DOHH2 (cell line): ENCODE results near the gene RC3H2.

Source experiments
- H3F3A ChIP-seq: fragments of 200-600 bp; sonication (generic), shearing (Covaris generic); 2 replicates; pipeline ENCODE4 v1.6.0; 2016; ENCODE audit warnings: antibody characterized with exemption, mild to moderate bottlenecking; ENCODE audit not compliant: control insufficient read depth, insufficient read depth
- H3K27ac ChIP-seq: fragments of 200-600 bp; sonication (generic); 2 replicates; pipeline ENCODE4 v1.5.1; 2014; ENCODE audit warnings: low read depth, mild to moderate bottlenecking, low read length, moderate library complexity
- H3K27me3 ChIP-seq: fragments of 200-600 bp; sonication (generic); 2 replicates; pipeline ENCODE4 v1.6.1; 2014; ENCODE audit warnings: mild to moderate bottlenecking, low read length, mixed read lengths; ENCODE audit not compliant: control insufficient read depth
- H3K36me3 ChIP-seq: fragments of 200-600 bp; sonication (generic); 2 replicates; pipeline ENCODE4 v1.6.1; 2014; ENCODE audit warnings: mild to moderate bottlenecking, low read length, moderate library complexity, mixed read lengths; ENCODE audit not compliant: control insufficient read depth
- H3K4me1 ChIP-seq: fragments of 200-600 bp; sonication (generic); 2 replicates; pipeline ENCODE4 v1.6.1; 2014; ENCODE audit warnings: mild to moderate bottlenecking, low read length, mixed read lengths; ENCODE audit not compliant: control insufficient read depth
- H3K4me2 ChIP-seq: fragments of 200-600 bp; sonication (generic); 2 replicates; pipeline ENCODE4 v1.6.0; 2014; ENCODE audit warnings: mild to moderate bottlenecking, low read length, moderate library complexity
- H3K4me3 ChIP-seq: fragments of 200-600 bp; sonication (generic); 2 replicates; pipeline ENCODE4 v1.5.1; 2014; ENCODE audit warnings: mild to moderate bottlenecking, low read length, mixed read lengths
- H3K79me2 ChIP-seq: fragments of 200-600 bp; sonication (generic); 2 replicates; pipeline ENCODE4 v1.6.1; 2014; ENCODE audit warnings: mild to moderate bottlenecking, low read length, mixed read lengths; ENCODE audit not compliant: control insufficient read depth
- H3K9me2 ChIP-seq: fragments of 200-600 bp; sonication (generic); replicated peaks from 2 replicates; pipeline ENCODE4 v1.6.1; 2014; ENCODE audit warnings: mild to moderate bottlenecking, low read length, mixed read lengths; ENCODE audit not compliant: control insufficient read depth
- H3K9me3 ChIP-seq: fragments of 200-600 bp; sonication (generic); 2 replicates; pipeline ENCODE4 v1.6.1; 2014; ENCODE audit warnings: antibody characterized with exemption, low read length, mixed read lengths; ENCODE audit not compliant: control insufficient read depth, insufficient read depth
- H4K20me1 ChIP-seq: fragments of 200-600 bp; sonication (generic); 2 replicates; pipeline ENCODE4 v1.6.0; 2014; ENCODE audit warnings: low read depth, mild to moderate bottlenecking, antibody characterized with exemption, low read length, moderate library complexity; ENCODE audit not compliant: control insufficient read depth, insufficient read depth
- EZH2phosphoT487 ChIP-seq: fragments of 200-600 bp; sonication (generic); IDR thresholded peaks from 2 replicates; pipeline ENCODE4 v1.6.1; 2017; ENCODE audit warnings: borderline replicate concordance, mild to moderate bottlenecking, antibody characterized with exemption, low read length, moderate library complexity, mixed read lengths
- TF ChIP-seq, protein P1 (sequence below): fragments of 200-600 bp; sonication (generic); IDR thresholded peaks from one replicate; pipeline ENCODE4 v1.5.1; 2014; ENCODE audit warnings: antibody characterized with exemption, mild to moderate bottlenecking, low read depth, low read length; ENCODE audit not compliant: poor library complexity, severe bottlenecking

RC3H2 gene

GRCh38 chr9:122822938-122823337 is 82.2 kb downstream of the RC3H2 start:
- Histone ChIP-seq H3K36me3 (peaks cover 76% of the 10 kb centered on the region), H3K79me2 (peaks cover 42% of the 10 kb centered on the region), H3K4me3 (no peak overlapping the region), H3K4me2 (no peak overlapping the region), H4K20me1 (0 out of 2 replicates have a peak, but pooled peaks cover 5% of the 10 kb centered on the region), H3F3A (no peaks in the 10 kb centered on the region), H3K9me2 (no peaks in the 10 kb centered on the region), H3K27me3 (no peaks in the 10 kb centered on the region), H3K9me3 (no peaks in the 10 kb centered on the region), H3K27ac (no peak overlapping the region), H3K4me1 (peaks cover 10% of the 10 kb centered on the region)
- TF ChIP-seq EZH2phosphoT487: no peak
- TF ChIP-seq, protein P1, sequence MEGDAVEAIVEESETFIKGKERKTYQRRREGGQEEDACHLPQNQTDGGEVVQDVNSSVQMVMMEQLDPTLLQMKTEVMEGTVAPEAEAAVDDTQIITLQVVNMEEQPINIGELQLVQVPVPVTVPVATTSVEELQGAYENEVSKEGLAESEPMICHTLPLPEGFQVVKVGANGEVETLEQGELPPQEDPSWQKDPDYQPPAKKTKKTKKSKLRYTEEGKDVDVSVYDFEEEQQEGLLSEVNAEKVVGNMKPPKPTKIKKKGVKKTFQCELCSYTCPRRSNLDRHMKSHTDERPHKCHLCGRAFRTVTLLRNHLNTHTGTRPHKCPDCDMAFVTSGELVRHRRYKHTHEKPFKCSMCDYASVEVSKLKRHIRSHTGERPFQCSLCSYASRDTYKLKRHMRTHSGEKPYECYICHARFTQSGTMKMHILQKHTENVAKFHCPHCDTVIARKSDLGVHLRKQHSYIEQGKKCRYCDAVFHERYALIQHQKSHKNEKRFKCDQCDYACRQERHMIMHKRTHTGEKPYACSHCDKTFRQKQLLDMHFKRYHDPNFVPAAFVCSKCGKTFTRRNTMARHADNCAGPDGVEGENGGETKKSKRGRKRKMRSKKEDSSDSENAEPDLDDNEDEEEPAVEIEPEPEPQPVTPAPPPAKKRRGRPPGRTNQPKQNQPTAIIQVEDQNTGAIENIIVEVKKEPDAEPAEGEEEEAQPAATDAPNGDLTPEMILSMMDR: no peak

DNA sequence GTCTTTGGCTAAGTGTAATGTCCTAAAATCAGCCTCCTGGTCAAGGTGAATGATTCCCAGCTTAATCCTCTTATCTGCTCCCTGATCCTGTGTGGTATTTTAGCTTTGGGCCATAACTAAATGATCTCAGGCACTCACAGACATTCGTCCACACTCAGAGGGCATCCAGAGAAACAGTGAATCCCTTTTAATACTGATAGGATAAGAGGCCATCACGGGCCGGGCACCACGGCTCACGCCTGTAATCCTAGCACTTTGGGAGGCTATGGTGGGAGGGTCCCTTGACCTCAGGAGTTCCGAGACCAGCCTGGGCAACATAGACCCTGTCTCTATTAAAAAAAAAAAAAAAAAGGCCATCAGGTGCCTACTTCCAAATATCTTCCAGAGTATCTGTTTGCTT is 83.1 kb downstream of the RC3H2 start:
- no peaks in the 10 kb centered on the region for H3K9me2 ChIP-seq
- no peak overlapping the region for H3K27ac ChIP-seq
- peaks cover 34% of the 10 kb centered on the region for H3K79me2 ChIP-seq
- no peak overlapping the region for H3K4me3 ChIP-seq
- H4K20me1 ChIP-seq: 0 out of 2 replicates have a peak, but pooled peaks cover 2% of the 10 kb centered on the region
- no peak for TF ChIP-seq EZH2phosphoT487
- TF ChIP-seq, protein P1: no peak
- no peaks in the 10 kb centered on the region for H3F3A ChIP-seq
- no peaks in the 10 kb centered on the region for H3K9me3 ChIP-seq
- H3K36me3 ChIP-seq: peaks cover 78% of the 10 kb centered on the region
- H3K27me3 ChIP-seq: no peaks in the 10 kb centered on the region
- peaks cover 6% of the 10 kb centered on the region for H3K4me1 ChIP-seq
- H3K4me2 ChIP-seq: no peak overlapping the region

- H3K27me3 ChIP-seq: no peaks in the 10 kb centered on the region
- H3K36me3 ChIP-seq: peaks cover 80% of the 10 kb centered on the region
- no peaks in the 10 kb centered on the region for H3K9me3 ChIP-seq
- no peaks in the 10 kb centered on the region for H3K4me1 ChIP-seq
- no peaks in the 10 kb centered on the region for H3K9me2 ChIP-seq
- no peak for TF ChIP-seq EZH2phosphoT487
- TF ChIP-seq, protein P1: no peak
- H3F3A ChIP-seq: no peaks in the 10 kb centered on the region
- no peak overlapping the region for H3K4me2 ChIP-seq
- no peak overlapping the region for H3K4me3 ChIP-seq
- no peak overlapping the region for H3K27ac ChIP-seq
- H3K79me2 ChIP-seq: peaks cover 27% of the 10 kb centered on the region
- no peaks in the 10 kb centered on the region for H4K20me1 ChIP-seq
These were observed 83.7 kb downstream of the RC3H2 start for GRCh38 chr9:122821278-122821943.
